Stimulated activated CD8-positive, alpha-beta memory T cell treated with anti-CD3 and anti-CD28 coated beads, Interleukin-15, amount 100 ng/mL, for 4 hours (primary cell): ENCODE data around the gene CLEC6A.
"Not testable (repeated sequence)": the region's sequence is repeated elsewhere in the genome, so short reads cannot be mapped to it uniquely, and the experiment has no call there.

ENCODE experiments used
- DNase-seq, 2 donors: peaks; one replicate each; pipeline ENCODE4 v3.0.0-alpha.2; 2020; ENCODE audit warnings: low read depth in 2 of 2

CLEC6A gene

DNA sequence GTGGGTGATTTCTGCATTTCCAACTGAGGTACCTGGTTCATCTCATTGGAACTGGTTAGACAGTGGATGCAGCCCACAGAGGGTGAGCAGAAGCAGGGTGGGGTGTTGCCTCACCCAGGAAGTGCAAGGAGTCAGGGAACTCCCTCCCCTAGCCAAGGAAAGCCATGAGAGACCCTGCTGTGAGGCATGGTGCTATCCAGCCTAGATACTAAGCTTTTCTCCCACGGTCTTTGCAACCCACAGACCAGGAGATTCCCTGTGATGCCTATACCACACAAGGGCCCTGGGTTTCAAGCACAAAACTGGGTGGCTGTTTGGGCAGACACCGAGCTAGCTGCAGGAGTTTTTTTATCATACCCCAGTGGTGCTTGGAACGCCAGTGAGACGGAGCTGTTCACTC is 39.9 kb downstream of the CLEC6A start:
- not testable (repeated sequence) for DNase-seq

DNA sequence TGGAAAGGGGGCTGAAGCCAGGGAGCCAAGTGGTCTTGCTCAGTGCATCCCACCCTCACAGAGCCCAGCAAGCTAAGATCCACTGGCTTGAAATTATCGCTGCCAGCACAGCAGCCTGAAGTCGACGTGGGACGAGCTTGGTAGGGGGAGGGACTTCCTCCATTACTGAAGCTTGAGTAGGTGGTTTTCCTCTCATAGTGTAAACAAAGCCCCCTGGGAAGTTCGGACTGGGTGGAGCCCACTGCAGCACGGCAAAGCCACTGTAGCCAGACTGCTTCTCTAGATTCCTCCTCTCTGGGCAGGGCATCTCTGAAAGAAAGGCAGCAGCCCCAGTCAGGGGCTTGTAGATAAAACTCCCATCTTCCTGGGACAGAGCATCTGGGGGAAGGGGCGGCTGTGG is 40.3 kb downstream of the CLEC6A start:
- not testable (repeated sequence) for DNase-seq

DNA sequence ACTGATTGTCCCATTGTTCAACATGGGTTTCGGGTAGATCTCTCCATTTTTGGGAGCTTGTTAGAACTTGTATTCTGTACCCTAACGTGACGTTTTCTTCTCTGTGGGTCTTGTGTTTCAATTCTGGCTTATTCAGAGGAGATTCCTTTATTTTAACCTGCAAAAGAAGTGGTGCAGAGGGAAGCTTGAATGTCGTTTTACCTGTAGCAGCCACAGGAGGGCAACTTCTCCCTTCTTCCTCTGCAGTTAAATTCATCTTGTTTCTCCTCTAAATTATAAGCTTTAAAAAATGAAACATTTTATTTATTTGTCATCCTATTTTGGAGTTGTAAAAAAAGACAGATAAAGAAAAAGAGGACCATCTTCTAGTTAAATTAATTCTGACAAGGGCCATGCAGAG is 43.9 kb downstream of the CLEC6A start:
- no peak for DNase-seq

DNA sequence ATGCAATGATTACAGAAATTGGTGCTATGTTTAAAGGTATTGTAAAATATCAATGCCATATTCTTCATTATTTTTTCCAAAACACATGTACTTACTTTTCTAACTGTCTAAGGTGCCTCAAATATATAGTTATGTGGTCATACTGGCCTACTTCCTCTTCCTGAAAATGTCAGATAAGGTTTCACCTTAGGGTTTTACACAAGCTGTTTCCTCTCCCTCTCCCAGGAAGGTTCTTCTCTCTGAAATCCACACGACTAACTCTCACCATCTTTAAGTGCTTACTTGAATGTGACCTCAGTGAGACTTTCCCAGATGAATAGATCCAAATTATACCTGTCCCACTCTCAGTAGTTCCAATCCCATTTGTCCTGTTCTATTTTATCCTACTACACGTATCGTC is 46.0 kb downstream of the CLEC6A start:
- no peak for DNase-seq

DNA sequence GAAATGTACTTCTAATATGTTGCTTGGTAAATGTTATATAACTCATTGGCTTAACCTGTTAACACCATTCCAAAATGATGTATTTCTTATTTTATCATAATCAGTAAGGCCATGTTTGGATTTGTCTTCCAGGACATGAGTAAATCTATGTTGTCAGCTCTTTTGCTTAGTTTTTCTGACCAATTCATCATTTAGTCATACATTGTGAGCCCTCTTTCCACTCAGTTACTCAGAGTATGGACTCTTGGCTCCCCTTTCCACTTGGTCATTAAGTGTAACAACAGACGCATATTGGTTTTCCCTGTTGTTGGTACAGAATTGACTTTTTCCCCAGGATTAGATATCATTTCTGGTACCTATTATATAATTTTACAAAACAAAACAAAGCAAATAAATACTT is 48.6 kb downstream of the CLEC6A start:
- no peak for DNase-seq

DNA sequence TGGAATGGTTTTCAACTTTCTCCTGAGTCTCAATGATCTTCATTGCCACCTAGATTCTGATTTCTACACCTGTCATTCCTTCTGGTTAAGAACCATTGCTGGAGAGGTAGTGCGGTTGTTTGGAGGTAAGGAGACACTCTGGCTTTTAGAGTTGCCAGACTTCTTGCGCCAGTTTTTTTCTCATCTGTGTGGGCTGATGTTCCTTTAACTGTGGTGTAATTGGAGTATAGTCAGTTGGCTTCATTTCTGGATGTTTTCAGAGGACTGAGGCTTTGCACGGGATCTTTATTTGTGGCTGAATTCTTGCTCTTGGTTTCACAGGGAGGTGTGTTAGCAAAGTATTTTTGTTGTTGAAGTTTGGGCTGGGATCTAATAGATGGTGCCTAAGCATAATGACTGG is 51.8 kb downstream of the CLEC6A start:
- DNase-seq, result no peak

DNA sequence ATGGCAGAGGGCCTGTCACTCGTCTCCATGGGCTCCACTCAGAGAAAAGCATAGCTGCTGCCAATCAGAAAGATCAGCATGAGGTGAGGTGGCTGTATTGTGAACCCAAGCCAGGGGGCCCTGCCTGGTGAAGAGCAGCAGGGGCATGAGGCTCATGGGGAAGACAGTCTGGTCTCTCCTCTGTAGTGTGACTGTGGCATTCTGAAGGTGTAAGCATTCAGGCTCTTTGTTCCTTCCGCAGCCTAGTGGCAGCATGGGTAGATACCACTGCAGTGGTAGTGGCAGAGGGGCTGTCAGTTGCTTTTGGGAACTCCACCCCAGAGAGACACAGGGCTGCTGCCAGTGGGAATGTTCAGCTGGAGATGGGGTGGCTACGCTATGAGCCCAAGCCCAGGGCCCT is 52.5 kb downstream of the CLEC6A start:
- no peak for DNase-seq

DNA sequence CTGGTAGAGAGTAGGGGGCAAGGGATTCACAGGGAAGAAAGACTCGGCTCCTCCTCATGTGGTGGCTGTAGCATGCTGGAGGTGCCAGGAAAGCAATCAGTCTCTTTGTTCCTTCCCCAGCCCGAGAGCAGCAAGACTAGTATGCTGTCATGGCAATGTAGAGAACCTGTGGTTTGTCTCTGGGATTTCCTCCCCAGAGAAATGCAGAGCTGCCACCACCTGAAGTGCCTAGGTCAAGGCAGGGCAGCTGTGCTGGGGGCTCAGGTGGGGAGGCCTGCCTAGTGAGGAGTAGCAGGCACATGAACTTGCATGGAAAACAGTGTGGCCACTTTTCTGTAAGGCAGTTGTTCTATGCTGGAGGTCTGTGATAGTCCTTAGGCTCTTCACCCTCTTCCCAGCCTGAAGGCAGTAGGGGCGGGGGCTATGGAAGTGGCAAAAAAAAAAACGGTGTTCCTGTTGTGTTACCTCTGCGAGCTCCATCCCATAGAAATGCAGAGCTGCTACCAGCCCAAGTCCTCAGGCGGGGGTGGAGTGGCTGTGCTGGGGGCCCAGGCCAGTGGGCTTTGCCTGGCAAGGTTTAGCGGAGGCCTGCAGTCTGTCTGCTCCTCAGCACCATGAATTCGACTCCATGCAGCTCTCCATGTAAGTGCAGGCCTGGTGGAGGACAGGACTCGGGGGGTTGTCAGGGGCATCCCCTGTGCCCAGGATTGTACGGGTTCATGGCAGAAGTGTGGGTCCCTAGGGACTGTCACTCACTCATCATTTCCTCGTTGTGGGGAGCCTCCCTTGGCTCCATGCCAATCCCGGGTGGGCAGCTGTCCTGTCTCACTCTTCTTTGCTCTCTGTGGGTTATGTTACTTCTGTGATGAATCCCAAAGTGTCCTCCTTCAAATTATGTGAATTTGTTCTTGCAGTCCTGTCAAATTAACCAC is 53.4 kb downstream of the CLEC6A start:
- DNase-seq, result no peak

DNA sequence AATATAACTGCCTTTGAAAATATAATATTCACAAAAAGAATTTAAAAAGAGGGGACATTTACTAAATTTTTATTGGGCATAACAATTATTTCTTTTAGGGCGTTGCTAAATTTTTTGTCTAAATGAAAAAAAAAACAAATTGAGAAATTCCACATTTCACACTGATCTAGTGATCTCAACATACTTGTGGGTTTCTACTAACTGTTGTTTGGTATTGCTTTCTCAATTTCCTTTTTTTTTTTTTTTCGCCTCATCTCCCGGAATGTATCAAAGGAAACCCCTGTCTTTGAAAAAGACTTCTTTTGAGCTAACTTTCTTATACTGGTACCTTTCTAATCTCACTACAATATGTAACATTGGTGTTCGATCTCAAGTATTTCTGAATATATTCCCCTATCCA is 57.5 kb downstream of the CLEC6A start, which contains the start of gene CLEC4D:
TSS of gene CLEC4D (plus strand) at position 248 of the 400 bp plus-strand sequence. CDS start 230 bp downstream, outside the sequence.
- no peak for DNase-seq

DNA sequence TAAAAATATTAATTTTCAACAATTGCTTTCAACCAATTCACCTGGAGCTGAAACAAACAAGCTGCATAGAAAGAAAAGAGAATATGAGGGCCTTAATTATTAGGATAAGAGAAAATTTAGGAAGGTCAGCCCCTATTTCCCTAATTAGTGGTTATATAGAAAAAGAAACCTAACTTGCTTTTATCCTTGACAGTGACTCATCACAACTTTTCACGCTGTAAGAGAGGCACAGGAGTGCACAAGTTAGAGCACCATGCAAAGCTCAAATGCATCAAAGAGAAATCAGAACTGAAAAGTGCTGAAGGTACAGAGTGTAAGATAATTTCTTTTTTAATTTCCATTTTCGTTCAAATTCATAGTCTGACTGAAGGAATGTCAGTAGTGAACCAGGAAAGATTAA is 62.2 kb downstream of the CLEC6A start:
- no peak for DNase-seq

DNA sequence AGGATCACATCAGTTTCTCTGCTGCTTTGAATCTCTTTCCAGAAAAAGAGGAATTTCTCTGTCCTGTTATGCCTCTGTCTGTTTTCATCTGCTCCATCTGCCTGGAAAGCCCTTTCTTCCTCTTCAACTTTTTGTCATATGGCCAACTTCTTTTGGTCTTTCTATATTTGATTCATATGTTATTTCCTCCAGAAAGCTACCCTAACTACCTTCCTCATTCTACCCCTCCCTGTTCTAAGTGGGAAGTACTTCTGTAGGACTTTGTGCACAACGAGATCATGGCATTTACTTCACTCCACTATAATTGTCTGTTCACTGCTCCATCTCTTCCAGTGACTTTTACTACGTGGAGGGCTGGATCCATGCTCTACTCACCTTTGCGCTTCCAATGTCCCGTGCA is 63.4 kb downstream of the CLEC6A start:
- DNase-seq, result no peak

DNA sequence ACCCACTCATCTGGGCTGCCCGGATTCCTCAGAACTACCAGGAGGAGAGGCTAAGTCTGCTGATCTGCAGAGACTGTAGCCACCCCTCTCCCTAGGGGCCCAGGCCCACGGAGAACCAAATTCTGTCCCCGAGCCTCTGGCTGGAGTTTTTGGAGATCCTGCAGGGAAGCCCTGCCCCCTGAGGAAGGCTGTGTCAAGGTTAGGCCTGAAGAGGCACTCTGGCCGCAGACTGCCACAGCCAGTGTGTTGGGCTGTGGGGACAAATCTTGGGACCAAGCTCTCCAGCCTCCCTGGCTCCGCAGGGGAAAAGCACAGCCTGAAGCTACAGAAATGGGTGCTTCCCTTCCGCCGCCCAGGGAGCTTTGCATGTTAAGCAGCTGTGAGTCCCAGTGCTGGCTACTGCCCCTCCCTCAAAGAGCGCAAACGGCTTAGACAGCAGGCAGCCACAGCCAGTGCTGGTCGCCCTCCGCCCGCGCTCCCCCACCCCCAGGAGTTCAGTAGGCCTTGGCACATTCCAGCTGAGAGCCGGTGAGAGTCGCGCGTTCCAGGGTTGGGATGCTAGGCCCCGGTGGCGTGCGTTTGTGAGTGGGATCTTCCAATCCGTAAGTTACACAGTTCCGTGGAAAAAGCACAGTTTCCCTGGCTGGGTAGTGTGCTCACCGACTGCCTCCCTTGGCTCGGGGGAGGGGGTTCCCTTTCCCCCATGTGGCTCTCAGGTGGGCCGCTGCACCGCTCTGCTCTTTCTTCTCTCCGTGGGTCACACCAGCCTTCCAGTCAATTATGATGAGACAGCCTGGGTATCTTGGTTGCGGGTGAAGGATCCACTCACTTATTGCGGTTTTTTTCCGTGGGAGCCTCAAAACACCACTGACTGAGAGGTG is 71.7 kb downstream of the CLEC6A start:
- no peak for DNase-seq
